Psoas muscle (tissue), 8 donors: ENCODE results near the gene FAM107B. TPM values are rescaled to one million over a fixed set of nuclear protein-coding genes. Genes with fewer than 3 reads are reported as not detected.

Source experiments
- ATAC-seq, 4 donors: fragments of 200-7000 bp; cut with Tn5 transposase; one replicate each; pipeline ENCODE4 v1.9.1; 2020; ENCODE audit warnings: moderate library complexity in 3 of 4, mild to moderate bottlenecking in 2 of 4
- DNase-seq, 2 donors: peaks; one replicate each; pipeline ENCODE4 v3.0.0-alpha.2; 2020
- H3K27ac ChIP-seq: fragments of 200-600 bp; one replicate; pipeline ENCODE4 v1.8.0; 2022
- H3K27me3 ChIP-seq, 3 donors: fragments of 200-600 bp in 1 of 3; one replicate each; pipeline versions ENCODE4 v1.6.1 to v1.8.0; 2013 to 2022; ENCODE audit warnings: low read length in 2 of 3, mild to moderate bottlenecking in 2 of 3, moderate library complexity in 1 of 3; ENCODE audit not compliant: insufficient read depth in 3 of 3
- H3K36me3 ChIP-seq, 2 donors: fragments of 200-600 bp in 1 of 2; one replicate each; pipeline versions ENCODE4 v1.6.1 to v1.8.0; 2013 to 2022; ENCODE audit warnings: low read depth in 1 of 2, mild to moderate bottlenecking in 1 of 2, moderate library complexity in 1 of 2; ENCODE audit not compliant: insufficient read depth in 1 of 2
- H3K4me1 ChIP-seq: fragments of 200-600 bp; one replicate; pipeline ENCODE4 v1.8.0; 2022
- H3K4me3 ChIP-seq: fragments of 200-600 bp; one replicate; pipeline ENCODE4 v1.8.0; 2022; ENCODE audit warnings: mild to moderate bottlenecking
- H3K9me3 ChIP-seq: fragments of 200-600 bp; one replicate; pipeline ENCODE4 v1.8.0; 2022
- WGBS, 3 donors: extraction: QIAGEN DNeasy Blood & Tissue Kit; methylation state at CpG; one replicate each; pipeline versions ENCODE4 v1.1.6 to v1.1.7; 2013; 5-methylcytosine and 5-hydroxymethylcytosine counted together
- intact Hi-C, 2 donors: fragments of 100-400 bp; cut with DNase I; formaldehyde crosslinking; loops; one replicate each; pipeline versions ENCODE4 v1.11.0 to v1.14.2; 2022
- polyA plus RNA-seq, 3 donors: library from polyadenylated mRNA; stranded (reverse); fragments of 200-250 nt; gene quantifications; one replicate each; pipeline ENCODE4 v1.2.3, GENCODE V29; 2013
- total RNA-seq, 4 donors: library from RNA; stranded (reverse); fragmentation: NEBNext Ultra II Directional in 2 of 4; extraction: Animal tissue kit (Norgen Biotek cat#: 25700) in 2 of 4; gene quantifications; one replicate each; pipeline versions ENCODE4 v1.2.1 to v1.2.4, GENCODE V29; 2021 to 2023
- TF ChIP-seq, protein P1 (sequence below): fragments of 200-600 bp; IDR thresholded peaks from one replicate; pipeline ENCODE4 v1.8.0; 2022; ENCODE audit warnings: antibody characterized with exemption
- donor health status: healthy with polysubstance abuse.
- donor health status: DM: no; HTN: no; CAD: no; lungs with moderate emphysema.
- donor health status: Bipolar disorder and iron deficiency.
- donor health status: healthy.
- donor health status: DM: yes; HTN: yes; CAD: no.
- donor health status: DM: no; HTN: no; CAD: no.
- donor health status: DM: no; HTN: no; CAD: no.
- donor health status: DM: yes; HTN: yes; CAD: no.

Gene FAM107B
- total and polyA plus RNA-seq, 7 donors = 1.0 to 3.1 (median 1.8) TPM

DNA sequence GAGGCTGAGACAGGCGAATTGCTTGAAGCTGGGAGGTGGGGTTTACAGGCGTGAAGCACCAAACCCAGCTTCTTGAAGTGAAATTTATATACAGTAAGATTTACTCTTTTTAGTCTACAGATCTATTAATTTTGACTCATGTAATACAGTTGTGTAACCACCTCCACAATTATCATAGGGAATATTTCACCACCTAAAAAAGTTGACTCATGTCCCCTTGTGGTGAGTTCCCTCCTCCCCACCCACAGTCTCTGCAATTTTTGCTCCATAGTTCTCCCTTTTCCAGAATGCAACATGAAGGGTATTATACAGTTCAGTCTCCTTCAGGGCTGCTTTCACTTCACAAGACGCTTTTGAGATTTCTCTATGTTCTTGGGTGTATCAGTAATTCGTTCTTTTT, 156.8 kb downstream of the FAM107B start:
- Histone ChIP-seq H3K9me3 (no peaks in the 10 kb centered on the region), H3K4me1 (no peaks in the 10 kb centered on the region), H3K27me3 (no peaks in the 10 kb centered on the region), H3K27ac (no peak overlapping the region), H3K4me3 (no peak overlapping the region), H3K36me3 (no peaks in the 10 kb centered on the region)
- no peak for DNase-seq
- intact Hi-C loops = no loop called here
- WGBS, 3 donors = 81 to 94% (median 91%) methylated on average over 4 of the region's 4 CpGs
- TF ChIP-seq, protein P1, sequence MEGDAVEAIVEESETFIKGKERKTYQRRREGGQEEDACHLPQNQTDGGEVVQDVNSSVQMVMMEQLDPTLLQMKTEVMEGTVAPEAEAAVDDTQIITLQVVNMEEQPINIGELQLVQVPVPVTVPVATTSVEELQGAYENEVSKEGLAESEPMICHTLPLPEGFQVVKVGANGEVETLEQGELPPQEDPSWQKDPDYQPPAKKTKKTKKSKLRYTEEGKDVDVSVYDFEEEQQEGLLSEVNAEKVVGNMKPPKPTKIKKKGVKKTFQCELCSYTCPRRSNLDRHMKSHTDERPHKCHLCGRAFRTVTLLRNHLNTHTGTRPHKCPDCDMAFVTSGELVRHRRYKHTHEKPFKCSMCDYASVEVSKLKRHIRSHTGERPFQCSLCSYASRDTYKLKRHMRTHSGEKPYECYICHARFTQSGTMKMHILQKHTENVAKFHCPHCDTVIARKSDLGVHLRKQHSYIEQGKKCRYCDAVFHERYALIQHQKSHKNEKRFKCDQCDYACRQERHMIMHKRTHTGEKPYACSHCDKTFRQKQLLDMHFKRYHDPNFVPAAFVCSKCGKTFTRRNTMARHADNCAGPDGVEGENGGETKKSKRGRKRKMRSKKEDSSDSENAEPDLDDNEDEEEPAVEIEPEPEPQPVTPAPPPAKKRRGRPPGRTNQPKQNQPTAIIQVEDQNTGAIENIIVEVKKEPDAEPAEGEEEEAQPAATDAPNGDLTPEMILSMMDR = no peak
- ATAC-seq = no peak

DNA sequence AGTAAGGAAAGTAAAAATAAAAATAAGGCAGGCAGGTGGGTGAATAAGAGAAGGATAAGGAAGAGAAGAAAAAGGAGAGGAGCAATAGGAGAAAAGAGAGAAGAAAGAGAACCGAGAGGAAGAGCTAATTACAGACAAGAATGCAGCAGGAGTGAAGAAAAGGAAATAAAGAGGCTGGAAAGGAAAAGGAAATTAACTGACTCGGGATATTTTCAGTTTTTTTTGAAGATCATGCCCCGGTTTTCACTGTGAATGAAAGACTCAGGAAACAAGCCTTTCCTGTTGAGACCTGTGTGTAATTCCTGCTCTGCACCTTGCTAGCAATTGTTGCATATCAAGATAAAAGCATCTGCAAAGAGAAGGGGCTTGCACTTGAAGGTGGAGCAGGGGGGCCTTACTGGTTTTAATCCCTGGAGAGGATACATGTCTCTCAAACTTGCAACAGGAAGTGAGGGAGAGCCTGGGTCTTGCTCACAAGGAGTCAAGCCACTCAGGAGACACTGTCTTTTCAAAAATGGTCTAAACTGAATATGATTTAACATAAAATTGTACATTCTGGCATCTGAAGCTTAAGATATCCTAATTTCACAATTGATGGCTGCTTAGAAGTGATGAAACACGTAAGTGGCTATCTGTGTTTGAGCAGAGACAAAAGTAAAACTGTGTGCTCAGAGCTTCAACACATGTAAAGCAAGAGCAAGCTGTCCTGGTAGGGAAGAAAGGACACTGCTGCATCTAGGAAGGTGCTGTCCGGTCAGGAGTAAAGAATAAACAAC, 157.6 kb downstream of the FAM107B start:
- WGBS, 3 donors = 53 to 61% (median 58%) methylated on average over 5 of the region's 5 CpGs
- H3K9me3 ChIP-seq = no peaks in the 10 kb centered on the region
- no peak for ATAC-seq
- H3K27me3 ChIP-seq = no peaks in the 10 kb centered on the region
- no peak overlapping the region for H3K27ac ChIP-seq
- intact Hi-C loops = no loop called here
- no peak for DNase-seq
- H3K36me3 ChIP-seq = no peaks in the 10 kb centered on the region
- TF ChIP-seq, protein P1 = no peak
- H3K4me1 ChIP-seq = no peaks in the 10 kb centered on the region
- no peak overlapping the region for H3K4me3 ChIP-seq

DNA sequence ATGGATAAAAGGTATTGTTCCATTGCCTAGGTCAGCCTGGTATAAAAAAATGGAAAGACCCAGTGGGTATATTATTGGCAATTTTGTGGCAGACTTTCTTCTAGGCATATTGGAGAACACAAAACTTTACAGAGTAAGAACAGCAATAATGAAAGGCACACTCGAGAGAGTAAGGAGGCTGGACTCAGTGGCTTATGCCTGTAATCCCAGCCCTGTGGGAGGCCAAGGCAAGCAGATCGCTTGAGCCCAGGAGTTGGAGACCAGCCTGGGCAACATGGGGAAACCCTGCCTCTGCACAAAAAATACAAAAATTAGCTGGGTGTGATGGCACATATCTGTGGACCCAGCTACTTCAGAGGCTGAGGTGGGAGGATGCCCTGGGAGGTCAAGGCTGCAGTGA, 158.2 kb downstream of the FAM107B start:
- Histone ChIP-seq H3K27me3 (no peaks in the 10 kb centered on the region), H3K4me1 (no peaks in the 10 kb centered on the region), H3K27ac (no peak overlapping the region), H3K4me3 (no peak overlapping the region), H3K36me3 (no peaks in the 10 kb centered on the region), H3K9me3 (no peaks in the 10 kb centered on the region)
- DNase-seq (no peak), ATAC-seq (no peak)
- 66 to 85% (median 66%) methylated on average over 2 of the region's 2 CpGs for WGBS, 3 donors
- intact Hi-C loops = no loop called here
- TF ChIP-seq, protein P1 = no peak

DNA sequence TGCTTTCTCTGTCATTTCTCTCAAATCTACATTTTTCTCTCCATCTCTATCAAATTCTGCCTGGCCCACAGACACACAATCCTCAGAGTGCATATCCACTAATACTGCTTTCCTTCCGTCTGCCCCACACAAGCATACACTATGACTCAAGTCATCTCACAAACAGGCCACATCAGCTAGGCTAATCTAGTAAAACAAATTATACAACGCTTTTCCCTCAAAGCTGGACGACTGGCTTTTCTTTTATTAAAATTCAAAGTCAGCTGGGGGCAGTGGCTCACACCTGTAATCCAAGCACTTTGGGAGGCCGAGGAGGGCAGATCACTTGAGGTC, 161.1 kb downstream of the FAM107B start:
- intact Hi-C loops = no loop called here
- DNase-seq (no peak), ATAC-seq (no peak)
- TF ChIP-seq, protein P1 = no peak
- Histone ChIP-seq H3K4me1 (no peaks in the 10 kb centered on the region), H3K27ac (no peak overlapping the region), H3K9me3 (no peaks in the 10 kb centered on the region), H3K36me3 (no peaks in the 10 kb centered on the region), H3K4me3 (no peak overlapping the region), H3K27me3 (no peaks in the 10 kb centered on the region)
- 87 to 96% (median 91%) methylated on average over 4 of the region's 4 CpGs for WGBS, 3 donors
